Activated CD8-positive, alpha-beta memory T cell treated with anti-CD3 and anti-CD28 coated beads for 24 hours (primary cell): ENCODE results near the gene FTSJ3.
"Not testable (repeated sequence)": the region's sequence is repeated elsewhere in the genome, so short reads cannot be mapped to it uniquely, and the experiment has no call there.

Experiments
- DNase-seq: peaks from one replicate; pipeline ENCODE4 v3.0.0-alpha.2; 2020

FTSJ3 gene

DNA sequence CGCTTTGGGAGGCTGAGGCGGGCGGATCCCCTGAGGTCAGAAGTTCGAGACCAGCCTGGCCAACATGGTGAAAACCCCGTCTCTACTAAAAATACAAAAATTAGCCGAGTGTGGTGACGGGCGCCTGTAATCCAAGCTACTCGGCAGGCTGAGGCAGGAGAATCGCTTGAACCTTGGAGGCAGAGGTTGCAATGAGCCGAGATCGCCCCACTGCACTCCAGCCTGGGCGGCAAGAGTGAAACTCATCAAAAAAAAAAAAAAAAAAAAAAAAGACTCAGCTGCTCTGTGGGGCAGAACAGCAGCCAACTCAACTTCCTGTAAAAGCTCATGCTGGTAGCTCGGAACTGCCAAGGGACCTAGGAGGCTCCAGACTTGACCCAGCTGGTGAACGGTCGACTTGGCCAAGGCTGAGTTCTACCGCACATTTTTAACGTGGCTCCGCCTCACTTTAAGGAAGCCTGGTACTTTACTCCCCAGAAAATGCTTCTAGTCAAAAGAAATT is 16.0 kb upstream of the FTSJ3 start:
- DNase-seq = not testable (repeated sequence)

DNA sequence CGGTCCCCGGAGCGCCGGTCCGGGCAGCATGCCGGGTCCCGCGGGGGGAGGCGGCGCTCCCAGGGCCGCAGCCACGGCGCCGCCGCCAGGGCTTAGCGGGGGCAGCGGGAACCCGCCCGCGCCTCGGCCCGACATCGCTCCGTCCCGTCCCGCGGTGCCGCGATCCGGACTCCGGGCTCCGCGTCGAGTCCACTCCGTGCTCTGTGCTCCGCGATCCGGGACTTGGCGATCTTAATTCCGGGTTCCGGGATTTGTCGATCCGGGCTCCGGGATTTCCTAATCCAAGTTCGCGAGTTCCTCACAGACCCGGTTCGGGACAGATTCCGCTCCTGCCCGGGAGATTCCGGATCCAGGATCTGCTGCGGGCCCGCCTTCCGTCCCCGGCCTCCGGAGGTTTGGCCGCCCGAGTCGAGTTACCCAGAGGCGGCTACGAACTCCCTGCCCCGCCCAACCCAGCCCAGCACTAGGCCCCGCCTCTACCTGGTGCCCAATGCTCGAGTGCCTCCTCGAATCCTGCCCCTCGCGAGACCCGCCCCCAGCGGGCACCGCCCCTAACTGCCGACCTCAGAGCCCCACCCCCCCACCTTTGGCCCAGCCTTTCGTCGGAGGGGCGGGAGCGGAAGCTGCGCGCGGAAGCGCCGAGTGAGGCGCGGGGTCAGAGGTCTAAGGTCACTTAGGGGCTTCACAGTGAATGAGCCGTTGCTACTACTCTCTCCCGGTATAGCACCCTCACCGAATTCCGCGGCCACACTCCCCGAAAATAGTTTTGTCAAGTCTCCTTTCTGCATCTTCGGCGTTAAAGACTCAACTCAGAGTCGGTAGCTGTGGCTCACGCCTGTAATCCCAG is 15.3 kb upstream of the FTSJ3 start, which contains the start of gene SMARCD2:
TSS of gene SMARCD2 (minus strand) at position 146 of the 847 bp plus-strand sequence. CDS start at position 135, 11 bp downstream.
- peak; percentile 99 for DNase-seq

GRCh38 chr17:63842173-63842539 is 14.7 kb upstream of the FTSJ3 start:
- DNase-seq = no peak

DNA sequence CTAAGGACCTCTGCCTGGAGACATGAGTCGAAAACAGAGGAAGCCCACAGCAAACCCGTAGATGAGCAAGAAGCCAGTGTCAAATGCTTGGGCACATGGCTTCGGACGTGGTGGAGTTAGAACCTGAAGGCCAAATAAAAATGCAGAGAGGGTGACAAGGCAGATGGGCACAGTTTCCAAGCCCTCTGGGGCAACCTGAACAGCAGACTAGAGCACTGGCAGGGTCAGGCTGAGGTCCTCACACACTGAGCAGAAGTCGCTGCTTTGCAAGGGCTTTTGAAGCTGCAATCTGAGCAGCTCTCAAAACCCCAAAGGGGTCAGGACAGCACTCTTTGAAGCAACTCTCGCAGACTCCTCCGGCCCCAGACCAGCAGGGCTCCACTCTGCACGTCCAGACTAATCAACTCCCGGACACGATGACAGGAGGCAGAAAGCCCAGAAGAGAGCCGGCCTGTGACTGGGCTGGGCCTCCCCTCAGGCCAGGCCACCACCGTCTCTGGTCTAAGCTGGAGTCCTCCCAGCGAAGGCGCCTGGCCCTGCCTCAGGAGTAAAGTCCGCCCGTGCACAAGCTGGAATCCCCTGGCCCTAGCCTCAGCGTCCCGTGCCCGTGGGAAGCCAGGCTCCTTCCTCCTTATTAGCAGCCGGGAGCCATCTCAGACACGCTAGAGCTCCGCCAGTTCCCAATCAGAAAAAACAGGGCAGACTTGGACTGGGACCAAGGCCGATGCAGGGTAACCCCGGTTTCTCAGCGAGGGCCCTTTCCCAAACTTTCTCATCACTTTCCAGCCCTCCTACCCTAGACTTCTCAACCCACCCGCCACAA is 14.1 kb upstream of the FTSJ3 start:
- DNase-seq = no peak

DNA sequence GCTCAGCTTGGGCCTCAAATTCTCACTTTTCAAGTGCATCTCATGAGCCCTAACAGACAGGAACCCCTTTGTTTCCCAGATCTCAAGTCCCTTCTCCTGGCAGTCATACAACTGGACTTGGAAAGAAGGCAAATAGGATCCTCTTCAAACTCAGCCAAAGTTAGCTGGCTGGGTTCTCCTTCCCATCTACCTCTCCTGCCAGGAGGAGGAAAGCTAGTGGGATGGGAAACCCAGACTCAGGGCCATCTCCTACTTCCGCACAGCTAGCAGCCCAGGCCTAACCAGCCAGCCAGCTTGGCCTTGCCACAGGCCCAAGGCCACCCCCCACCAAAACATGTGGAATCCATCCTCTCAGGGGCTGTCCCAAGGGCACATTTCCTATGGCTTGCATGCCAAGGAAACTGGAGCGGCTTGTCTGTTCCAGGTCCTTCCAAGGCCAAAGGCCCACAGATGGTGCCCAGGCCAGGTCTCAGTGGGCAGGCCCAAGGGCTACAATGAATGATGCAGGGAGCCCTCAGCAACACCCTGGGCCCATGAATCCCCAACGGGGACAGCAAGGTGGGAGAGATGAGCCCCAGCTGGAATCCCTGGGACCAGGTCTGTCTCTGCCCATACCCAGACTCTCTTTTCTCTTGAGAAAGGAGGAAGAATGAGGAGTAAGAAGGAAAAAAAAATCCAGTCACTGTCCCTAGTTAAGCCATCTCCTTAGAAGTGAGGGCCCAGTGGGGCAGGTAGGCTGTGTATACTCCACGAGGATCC is 13.3 kb upstream of the FTSJ3 start:
- DNase-seq = no peak

DNA sequence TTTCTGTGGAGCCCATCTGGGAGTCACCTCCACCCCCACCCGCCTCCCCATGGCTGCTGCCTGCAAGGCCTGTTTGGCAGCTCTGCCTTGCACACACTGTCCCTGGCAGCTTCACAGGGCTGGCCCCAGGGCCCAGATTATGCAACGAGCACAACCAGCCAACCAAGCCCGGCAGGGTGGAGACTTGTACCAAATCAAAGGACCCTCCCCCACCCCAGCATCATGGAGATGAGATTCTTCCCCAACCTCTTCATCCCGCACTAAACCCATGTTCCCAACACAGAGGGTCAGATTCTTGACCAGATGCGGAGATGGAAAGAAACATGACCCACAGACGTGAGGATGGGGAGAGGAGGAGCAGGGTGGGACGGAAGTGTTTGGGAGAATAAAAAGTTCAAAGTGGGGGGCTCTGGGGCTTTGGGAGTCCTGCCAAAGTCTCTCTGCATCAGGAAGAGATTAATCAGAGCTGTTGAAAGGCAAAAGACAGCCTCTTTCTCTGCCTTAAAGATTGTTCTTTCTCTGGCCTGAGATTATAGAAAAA is 11.2 kb upstream of the FTSJ3 start:
- no peak for DNase-seq

DNA sequence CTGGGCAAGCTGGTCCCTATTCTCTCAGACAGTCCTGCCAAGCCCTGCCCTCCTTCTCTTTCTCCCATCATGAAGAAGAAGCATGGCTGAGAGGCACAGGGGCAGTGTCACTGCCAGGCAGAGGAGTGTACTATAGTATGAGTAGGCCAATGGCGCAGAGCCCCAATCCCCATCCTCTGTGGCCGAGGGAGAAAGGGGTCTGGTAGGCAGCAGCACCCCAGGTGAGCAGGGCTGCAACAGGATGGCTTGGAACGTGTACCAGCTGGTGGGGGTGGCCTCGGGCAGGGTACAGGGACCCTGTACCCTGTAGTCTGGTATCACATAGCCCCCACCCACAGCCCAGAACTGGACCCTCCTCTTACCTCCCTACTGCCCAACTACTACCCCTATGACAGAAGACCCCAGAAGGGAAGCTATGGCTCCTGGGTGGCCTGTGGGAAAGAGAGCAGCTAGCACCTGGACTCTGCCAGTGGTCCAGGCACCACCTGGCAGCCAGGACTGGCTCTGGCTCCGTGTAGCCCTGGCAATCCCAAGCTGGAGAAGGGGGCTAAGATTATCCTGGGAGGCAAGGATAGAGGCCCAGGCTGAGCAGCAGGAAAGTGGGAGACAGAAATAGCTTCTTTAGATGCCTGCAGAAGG is 10.6 kb upstream of the FTSJ3 start:
- no peak for DNase-seq

- no peak for DNase-seq
Observed at GRCh38 chr17:63837480-63837879, 10.0 kb upstream of the FTSJ3 start.

DNA sequence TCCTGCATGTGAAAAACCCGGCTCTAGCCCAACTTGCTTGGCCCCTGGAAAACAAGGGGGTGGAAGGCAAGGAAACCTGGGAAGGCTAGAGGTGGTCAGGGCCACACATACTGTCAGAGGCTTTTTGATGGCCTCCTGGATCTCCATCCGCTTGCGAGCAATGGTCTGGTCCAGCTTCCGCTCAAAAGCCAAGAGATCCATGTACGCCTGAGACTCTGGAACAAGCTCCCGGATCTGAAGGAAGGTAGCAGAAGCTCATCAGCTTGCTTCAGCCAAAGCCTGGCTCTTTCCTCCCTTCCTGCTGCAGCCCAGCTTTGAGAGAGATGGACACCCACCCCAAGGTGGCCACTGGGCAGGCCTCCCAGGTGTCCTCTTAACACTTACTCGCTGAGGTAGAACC is 9.3 kb upstream of the FTSJ3 start:
- DNase-seq = no peak

DNA sequence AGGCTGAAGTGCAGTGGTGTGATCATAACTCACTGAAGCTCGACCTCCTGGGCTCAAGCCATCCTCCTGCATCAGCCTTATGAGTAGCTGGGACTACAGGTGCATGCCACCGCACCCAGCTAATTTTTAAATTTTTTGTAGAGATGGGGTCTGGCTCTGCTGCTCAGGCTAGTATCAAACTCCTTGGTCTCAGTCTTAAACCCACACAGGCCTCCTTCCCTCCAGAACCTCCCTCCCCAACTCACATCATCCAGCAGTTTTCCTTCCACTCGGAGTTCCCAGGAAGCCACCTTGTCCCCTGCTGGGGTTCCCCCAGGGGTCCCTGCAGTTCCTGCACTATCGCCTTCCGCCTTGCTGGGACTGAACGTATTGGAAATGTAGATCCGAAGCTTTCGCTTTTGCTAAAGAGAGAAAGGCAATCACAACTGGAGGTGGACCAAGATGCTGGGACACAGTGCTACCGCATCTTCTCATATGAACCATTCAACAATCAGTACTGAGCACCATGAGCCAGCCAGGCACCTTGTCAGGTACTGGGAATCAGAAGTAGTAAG is 7.8 kb upstream of the FTSJ3 start:
- DNase-seq = no peak

DNA sequence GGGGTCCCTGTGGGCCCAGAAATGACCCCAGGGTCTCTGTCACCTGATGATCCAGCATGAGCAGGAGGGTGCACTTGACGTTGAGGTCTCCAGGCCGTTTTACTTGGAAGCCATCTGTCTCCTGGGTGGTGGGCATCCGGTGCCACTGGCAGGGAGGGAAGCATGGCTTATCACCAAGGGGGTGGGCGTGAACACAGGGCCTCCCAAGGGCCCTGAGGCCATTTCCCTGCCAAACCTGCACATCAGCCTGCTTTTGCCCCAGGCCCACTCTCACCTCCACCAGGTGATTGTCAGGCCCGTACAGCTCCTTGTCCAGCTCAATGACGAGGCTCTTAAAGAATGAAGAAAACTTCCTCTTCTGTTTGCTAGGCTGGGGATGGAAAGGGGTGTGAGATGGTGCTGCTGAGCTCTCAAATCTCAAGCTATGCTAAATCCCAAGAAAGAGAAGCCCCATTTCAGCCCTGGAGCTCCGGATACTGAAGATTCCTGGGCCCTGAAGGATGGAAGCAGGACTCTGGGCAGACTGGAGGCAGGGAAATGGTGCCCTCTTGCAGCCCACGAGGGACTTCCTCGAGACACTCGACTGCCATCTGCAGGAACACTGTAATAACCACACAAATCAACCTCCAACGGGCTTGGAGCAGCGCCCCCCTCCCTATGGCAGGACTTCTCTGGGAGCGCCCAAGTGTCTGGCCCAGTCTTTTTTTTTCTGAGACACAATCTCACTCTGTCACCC is 7.1 kb upstream of the FTSJ3 start:
- peak; percentile 78 for DNase-seq

GRCh38 chr17:63833741-63834373 is 6.4 kb upstream of the FTSJ3 start:
- no peak for DNase-seq

DNA sequence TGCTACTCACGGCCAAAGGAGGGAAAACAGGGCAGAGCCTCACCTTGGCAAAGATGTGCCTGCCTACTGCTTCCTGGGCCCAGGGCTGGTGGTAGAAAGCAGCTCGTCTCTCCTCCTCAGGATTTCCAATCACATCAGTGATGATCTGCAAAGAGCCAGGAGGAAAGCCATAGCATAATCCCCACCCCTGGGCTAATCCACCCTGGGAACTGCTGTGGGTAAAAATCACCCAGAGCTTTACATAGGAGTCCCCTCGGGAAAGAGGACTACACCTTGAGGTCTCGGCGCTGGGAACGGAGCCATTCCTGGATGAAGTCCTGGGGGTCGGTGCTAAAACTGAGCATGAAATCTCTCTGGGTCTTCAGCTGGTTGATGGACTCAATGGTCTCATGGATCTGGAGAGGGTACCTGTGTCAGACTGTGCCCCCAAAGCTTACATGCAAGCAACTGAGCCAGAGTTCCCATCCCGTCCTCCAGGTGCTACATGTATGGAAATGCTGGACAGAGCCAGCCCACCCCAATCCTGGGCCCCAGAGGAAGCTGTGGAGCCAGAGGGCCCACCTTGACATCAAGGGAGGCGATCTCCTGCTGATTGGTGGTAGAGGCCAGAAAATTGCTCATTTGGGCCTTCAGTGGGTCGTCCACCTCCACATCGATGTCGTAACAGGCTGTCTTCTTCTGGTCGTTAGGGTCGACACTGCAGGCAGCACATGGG is 5.7 kb upstream of the FTSJ3 start:
- DNase-seq = no peak

- DNase-seq = no peak
Observed at GRCh38 chr17:63832455-63832854, 5.0 kb upstream of the FTSJ3 start.

DNA sequence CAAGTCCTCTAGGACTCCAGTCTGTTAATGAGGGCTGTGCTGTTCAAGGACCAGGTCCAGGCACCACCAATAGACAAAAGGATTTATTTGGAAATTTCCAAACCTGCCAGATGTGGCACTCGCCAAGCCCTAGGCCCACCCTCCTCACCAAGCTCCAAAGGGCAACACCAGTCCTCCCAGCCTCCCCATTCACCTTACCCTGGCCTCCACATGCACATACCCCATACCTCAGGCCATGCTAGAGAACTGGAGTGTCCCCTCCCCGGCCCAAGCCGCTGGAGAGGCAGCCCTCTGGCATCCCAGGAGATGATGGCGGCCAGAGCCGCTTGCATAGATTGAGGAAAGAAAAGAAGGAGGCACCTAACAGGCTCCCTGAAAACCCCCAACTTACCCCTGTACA is 4.6 kb upstream of the FTSJ3 start:
- DNase-seq = no peak

DNA sequence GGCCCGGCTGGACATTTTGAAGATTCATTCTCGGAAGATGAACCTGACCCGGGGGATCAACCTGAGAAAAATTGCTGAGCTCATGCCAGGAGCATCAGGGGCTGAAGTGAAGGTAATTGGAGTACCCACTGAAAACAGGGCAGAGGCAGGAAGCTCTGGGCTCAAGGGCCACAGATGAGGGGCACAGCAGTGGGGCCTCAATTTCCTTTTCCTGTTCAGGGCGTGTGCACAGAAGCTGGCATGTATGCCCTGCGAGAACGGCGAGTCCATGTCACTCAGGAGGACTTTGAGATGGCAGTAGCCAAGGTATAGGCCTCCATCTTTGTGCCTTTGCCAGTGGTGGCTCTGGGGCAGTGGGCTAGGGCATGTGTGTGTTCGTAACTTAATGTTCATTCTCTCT is 4.0 kb upstream of the FTSJ3 start:
- DNase-seq = no peak

DNA sequence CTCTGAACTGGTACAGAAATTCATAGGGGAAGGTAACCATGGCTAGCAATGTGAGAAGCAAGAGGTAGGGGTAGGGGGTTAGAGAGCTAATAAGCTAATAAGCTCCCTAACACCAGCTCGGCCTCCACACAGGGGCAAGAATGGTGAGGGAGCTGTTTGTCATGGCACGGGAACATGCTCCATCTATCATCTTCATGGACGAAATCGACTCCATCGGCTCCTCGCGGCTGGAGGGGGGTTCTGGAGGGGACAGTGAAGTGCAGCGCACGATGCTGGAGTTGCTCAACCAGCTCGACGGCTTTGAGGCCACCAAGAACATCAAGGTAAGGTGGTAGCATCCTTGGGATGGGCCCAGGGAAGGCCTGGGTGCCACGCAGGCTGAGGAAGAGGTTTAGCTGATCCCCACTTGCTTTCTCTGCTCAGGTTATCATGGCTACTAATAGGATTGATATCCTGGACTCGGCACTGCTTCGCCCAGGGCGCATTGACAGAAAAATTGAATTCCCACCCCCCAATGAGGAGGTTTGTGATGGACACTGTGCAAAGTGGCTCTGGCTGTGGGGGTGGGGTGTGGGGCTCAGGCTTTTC is 3.5 kb upstream of the FTSJ3 start:
- no peak for DNase-seq

DNA sequence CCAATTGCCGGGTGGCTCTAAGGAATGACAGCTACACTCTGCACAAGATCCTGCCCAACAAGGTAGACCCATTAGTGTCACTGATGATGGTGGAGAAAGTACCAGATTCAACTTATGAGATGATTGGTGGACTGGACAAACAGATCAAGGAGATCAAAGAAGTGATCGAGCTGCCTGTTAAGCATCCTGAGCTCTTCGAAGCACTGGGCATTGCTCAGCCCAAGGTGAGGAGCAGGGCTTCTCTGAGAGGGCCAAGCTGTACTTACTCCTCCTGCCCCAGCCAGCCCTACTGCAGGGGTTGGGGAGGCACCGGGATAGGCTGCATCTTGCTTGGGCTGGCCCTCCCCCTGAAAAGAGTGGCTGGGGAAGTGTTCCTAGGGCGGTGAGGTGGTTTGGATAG is 2.8 kb upstream of the FTSJ3 start:
- no peak for DNase-seq

DNA sequence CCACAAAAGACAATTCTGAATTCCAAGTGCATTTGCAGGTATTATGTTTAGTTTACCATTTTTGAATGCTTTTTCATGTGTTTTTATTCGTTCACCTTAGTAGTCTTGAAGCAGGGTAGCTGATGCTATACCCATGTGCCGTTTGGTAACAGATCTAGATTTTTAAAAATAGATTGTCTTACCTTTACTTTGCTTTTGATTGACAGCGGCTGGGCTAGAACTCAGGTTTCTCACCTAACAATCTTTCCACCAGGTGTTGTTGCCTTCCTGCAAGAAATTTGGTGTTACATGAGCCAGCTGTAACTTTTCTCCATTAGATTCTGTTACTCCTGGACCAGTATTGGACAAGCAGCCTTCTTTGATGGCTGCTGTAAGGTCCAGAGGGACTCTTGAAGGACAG is 1.5 kb upstream of the FTSJ3 start:
- no peak for DNase-seq

DNA sequence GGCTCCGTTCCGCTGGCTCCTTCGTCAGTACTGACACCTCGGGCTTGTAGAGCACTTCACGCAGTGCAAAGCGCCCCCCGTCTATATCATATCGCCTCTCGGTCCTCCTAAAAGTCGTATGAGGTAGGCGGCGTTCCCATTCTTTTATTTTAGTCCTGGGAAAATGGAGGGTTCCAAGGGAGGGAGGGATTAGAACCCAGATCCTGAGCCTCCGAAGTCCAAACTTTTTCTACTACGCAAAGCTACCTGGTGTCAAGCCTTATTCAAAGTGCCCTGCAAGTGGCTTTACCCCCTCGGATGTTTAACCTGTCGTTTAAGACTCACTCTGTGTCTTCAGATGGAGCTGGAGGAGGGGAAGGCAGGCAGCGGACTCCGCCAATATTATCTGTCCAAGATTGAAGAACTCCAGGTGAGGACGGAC is 348 bp upstream of the FTSJ3 start:
- no peak for DNase-seq
